ENCODE measurements around the gene CLSTN1. TPM values are rescaled to one million over a fixed set of nuclear protein-coding genes. Genes with fewer than 3 reads are reported as not detected.

The CLSTN1 gene
- polyA plus RNA-seq, 1 experiment: 34.3 TPM

GRCh38 chr1:9871021-9871420, 47.3 kb upstream of the CLSTN1 start:
- no peak for DNase-seq (ENCODE audit: low read depth)
- Histone ChIP-seq H3K27me3 (ENCODE audit: control insufficient read depth, insufficient read depth, low read length) (no peaks in the 10 kb centered on the region), H3K4me3 (ENCODE audit: low read depth, low read length) (no peak overlapping the region), H3K36me3 (ENCODE audit: control insufficient read depth, insufficient read depth, low read length) (peaks cover 1% of the 10 kb centered on the region; the same call in 1 of the 2 replicates)
- POLR2A ChIA-PET: no interaction called here
- CTCF ChIA-PET: interaction anchor here (0.8 to 5.5 kb wide), 3 partner anchors 72 to 256 kb away, joined by 4 to 50 read pairs (median 45); partner anchors contain the start of genes LZIC and NMNAT1
- no peak for TF ChIP-seq CTCF (IDR thresholded peaks at IDR 0.05; ENCODE audit: insufficient read depth, low read depth, low read length)

GRCh38 chr1:9870572-9870971, 46.8 kb upstream of the CLSTN1 start:
- Histone ChIP-seq H3K36me3 (ENCODE audit: control insufficient read depth, insufficient read depth, low read length) (peaks cover 1% of the 10 kb centered on the region; the same call in 1 of the 2 replicates), H3K27me3 (ENCODE audit: control insufficient read depth, insufficient read depth, low read length) (no peaks in the 10 kb centered on the region), H3K4me3 (ENCODE audit: low read depth, low read length) (no peak overlapping the region)
- CTCF ChIA-PET: interaction anchor here (0.8 to 4.2 kb wide), 3 partner anchors 85 to 255 kb away, joined by 4 to 50 read pairs (median 19); no protein-coding TSS in a partner anchor
- DNase-seq (ENCODE audit: low read depth): no peak
- POLR2A ChIA-PET: no interaction called here
- TF ChIP-seq CTCF (IDR thresholded peaks at IDR 0.05; ENCODE audit: insufficient read depth, low read depth, low read length): no peak

DNA sequence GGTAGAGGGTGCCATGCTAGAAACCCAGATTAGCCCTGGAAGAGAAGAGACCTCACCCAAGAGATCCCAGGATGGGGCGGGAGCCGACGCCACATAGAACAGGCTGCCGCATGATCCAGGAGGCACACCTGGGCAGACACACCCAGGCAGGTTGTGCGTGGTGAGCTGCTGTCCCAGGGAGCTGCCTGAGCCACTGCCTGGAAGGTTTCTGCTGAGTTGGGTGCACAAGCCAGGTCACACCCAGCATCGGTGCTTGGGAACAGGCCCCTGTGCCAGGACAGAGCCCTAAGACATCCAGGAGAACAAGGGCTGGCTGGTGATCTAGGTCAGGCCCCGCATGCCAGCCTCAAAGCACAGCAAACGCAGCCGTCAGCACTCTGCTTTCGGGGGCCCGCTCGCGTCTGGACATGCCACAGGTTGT, 46.1 kb upstream of the CLSTN1 start:
- no peak for TF ChIP-seq CTCF (IDR thresholded peaks at IDR 0.05; ENCODE audit: insufficient read depth, low read depth, low read length)
- ChIA-PET CTCF (interaction anchor here (1.3 to 4.2 kb wide), 8 partner anchors 8 to 262 kb away, joined by 3 to 50 read pairs (median 9); partner anchors contain the start of genes LZIC and NMNAT1), POLR2A (no interaction called here)
- H3K4me3 ChIP-seq (ENCODE audit: low read depth, low read length): no peak overlapping the region
- peaks cover 1% of the 10 kb centered on the region; the same call in 1 of the 2 replicates for H3K36me3 ChIP-seq (ENCODE audit: control insufficient read depth, insufficient read depth, low read length)
- no peaks in the 10 kb centered on the region for H3K27me3 ChIP-seq (ENCODE audit: control insufficient read depth, insufficient read depth, low read length)
- DNase-seq (ENCODE audit: low read depth): no peak

- DNase-seq (ENCODE audit: low read depth): no peak
- TF ChIP-seq CTCF (IDR thresholded peaks at IDR 0.05; ENCODE audit: insufficient read depth, low read depth, low read length): no peak
- CTCF ChIA-PET: interaction anchor here (0.7 to 4.2 kb wide), 26 partner anchors 10 to 331 kb away, joined by 3 to 50 read pairs (median 4); partner anchors contain the start of genes LZIC and NMNAT1
- H3K27me3 ChIP-seq (ENCODE audit: control insufficient read depth, insufficient read depth, low read length): no peaks in the 10 kb centered on the region
- no peak overlapping the region for H3K4me3 ChIP-seq (ENCODE audit: low read depth, low read length)
- POLR2A ChIA-PET: no interaction called here
- H3K36me3 ChIP-seq (ENCODE audit: control insufficient read depth, insufficient read depth, low read length): peaks cover 1% of the 10 kb centered on the region; the same call in 1 of the 2 replicates
These were observed 44.5 kb upstream of the CLSTN1 start for GRCh38 chr1:9868244-9868590.

DNA sequence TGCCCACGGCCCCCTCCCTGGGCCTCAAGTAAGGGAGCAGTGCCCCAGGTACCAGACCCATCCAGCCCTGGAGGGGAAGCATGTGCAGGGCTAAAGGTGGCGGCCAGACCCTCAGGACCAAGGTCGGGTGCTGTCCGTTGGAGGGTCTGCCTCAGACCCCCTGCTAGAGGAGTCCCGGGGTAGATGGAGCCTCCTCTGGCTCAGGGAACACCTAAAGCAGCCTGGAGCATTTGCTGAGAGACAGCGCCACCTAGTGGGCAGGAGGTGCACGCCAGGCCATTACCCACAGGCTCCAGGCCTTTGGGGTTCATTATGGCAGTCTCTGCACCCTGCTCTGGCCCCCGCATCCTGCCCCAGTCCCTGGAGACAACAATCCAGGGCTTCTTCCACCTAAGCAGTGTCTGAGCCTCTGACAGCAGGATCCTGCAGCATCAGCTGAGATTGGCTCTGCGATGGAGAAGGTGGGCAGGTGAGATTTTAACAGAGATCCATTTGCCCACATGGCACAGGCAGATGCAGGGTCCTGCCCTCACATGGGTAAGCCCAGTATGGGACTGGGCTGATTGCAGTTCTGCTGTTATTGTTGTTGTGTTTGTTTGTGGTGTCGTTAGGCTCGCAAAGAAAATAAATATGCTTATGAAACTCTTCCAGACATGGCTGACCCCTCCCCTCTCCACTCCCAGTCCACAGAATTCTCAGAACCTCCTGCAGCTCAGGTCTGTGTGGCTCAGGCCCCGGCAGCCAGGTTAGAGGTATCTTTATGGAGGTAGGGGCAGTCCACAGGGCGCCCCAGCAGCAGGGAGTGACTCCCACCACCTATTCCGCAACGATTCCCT, 43.9 kb upstream of the CLSTN1 start:
- no peak for DNase-seq (ENCODE audit: low read depth)
- no peak overlapping the region for H3K4me3 ChIP-seq (ENCODE audit: low read depth, low read length)
- peak; percentile 97 for TF ChIP-seq CTCF (IDR thresholded peaks at IDR 0.05; ENCODE audit: insufficient read depth, low read depth, low read length)
- POLR2A ChIA-PET: no interaction called here
- H3K27me3 ChIP-seq (ENCODE audit: control insufficient read depth, insufficient read depth, low read length): no peaks in the 10 kb centered on the region
- H3K36me3 ChIP-seq (ENCODE audit: control insufficient read depth, insufficient read depth, low read length): peaks cover 1% of the 10 kb centered on the region; the same call in 1 of the 2 replicates
- CTCF ChIA-PET: interaction anchor here (0.7 to 4.2 kb wide), 25 partner anchors 10 to 330 kb away, joined by 3 to 50 read pairs (median 5); partner anchors contain the start of genes LZIC and NMNAT1
